ENCODE results near the gene HSP90B1. TPM values are rescaled to one million over a fixed set of nuclear protein-coding genes. Genes with fewer than 3 reads are reported as not detected.

Gene HSP90B1
- total and polyA plus RNA-seq, 10 of the 15 experiments (the other 5 are each of a cell fraction or from before 2014, with no cell fraction given): 254 to 968 (median 560) TPM

GRCh38 chr12:103965590-103966504 is 35.6 kb downstream of the HSP90B1 start, which contains the start of gene TDG (continued):
- TF ChIP-seq ZNF687 (IDR thresholded peaks at IDR 0.05): peak; percentile 56; the same call in 1 of the 2 replicates
- peak; percentile 70; the same call in 1 of the 2 replicates for TF ChIP-seq DPF2 (IDR thresholded peaks at IDR 0.05)
- no peak for TF ChIP-seq BMI1 (IDR thresholded peaks at IDR 0.05; ENCODE audit: borderline replicate concordance)
- TF ChIP-seq SMAD5 (IDR thresholded peaks at IDR 0.05; ENCODE audit: low read depth): peak; percentile 92
- TF ChIP-seq GABPA (IDR thresholded peaks at IDR 0.05; ENCODE audit: low read depth): peak; percentile 91
- no peak for TF ChIP-seq YBX1 (IDR thresholded peaks at IDR 0.05)
- TF ChIP-seq POLR2AphosphoS2 (IDR thresholded peaks at IDR 0.05; ENCODE audit: low read depth, low read length): 0 out of 2 replicates have a peak, but pooled peaks have one; percentile 23
- TF ChIP-seq ZBED1 (IDR thresholded peaks at IDR 0.05; ENCODE audit: borderline replicate concordance): no peak
- TF ChIP-seq ETV6 (conservative IDR thresholded peaks at IDR 0.05 in 1 of 2, IDR thresholded peaks at IDR 0.05 in 1 of 2; ENCODE audit: borderline replicate concordance in 1 of 2, low read depth in 1 of 2): no peak
- TF ChIP-seq SPI1 (IDR thresholded peaks at IDR 0.05; ENCODE audit: borderline replicate concordance, insufficient read depth, low read depth, low read length): peak; percentile 64; the same call in 1 of the 2 replicates
- TF ChIP-seq SIN3A (IDR thresholded peaks at IDR 0.05; ENCODE audit: low read depth, low read length): peak; percentile 79
- peak; percentile 86 for TF ChIP-seq RELA (IDR thresholded peaks at IDR 0.05; ENCODE audit: borderline replicate concordance, partially characterized antibody)
- TF ChIP-seq ATF3 (IDR thresholded peaks at IDR 0.05; ENCODE audit: borderline replicate concordance, extremely low read depth, low read depth, low read length): peak; percentile 83; the same call in 1 of the 2 replicates
- no peak for TF ChIP-seq JUNB (IDR thresholded peaks at IDR 0.05)
- TF ChIP-seq EGR1 (IDR thresholded peaks at IDR 0.05; ENCODE audit: borderline replicate concordance in 1 of 2, low read depth in 2 of 2, low read length in 2 of 2): peak; percentile 23 to 78
- peak; percentile 74 to 95 for TF ChIP-seq BHLHE40 (IDR thresholded peaks at IDR 0.05; ENCODE audit: borderline replicate concordance in 1 of 2, low read depth in 2 of 2, low read length in 1 of 2)
- peak; percentile 55 for TF ChIP-seq NRF1 (conservative IDR thresholded peaks at IDR 0.05; ENCODE audit: low read depth, low read length)
- peak; percentile 81 for TF ChIP-seq YY1 (IDR thresholded peaks at IDR 0.05; ENCODE audit: low read depth, low read length)
- TF ChIP-seq KDM1A (IDR thresholded peaks at IDR 0.05; ENCODE audit: borderline replicate concordance): no peak
- TF ChIP-seq SP1 (IDR thresholded peaks at IDR 0.05; ENCODE audit: low read depth, low read length): peak; percentile 78
- TF ChIP-seq RB1 (IDR thresholded peaks at IDR 0.05; ENCODE audit: borderline replicate concordance): peak; percentile 84
- peak; percentile 68 for TF ChIP-seq MYC (IDR thresholded peaks at IDR 0.05; ENCODE audit: insufficient read depth, insufficient read length, insufficient replicate concordance, low read length, severe bottlenecking)
- no peak for TF ChIP-seq STAT3 (IDR thresholded peaks at IDR 0.05; ENCODE audit: low read depth, low read length)
- TF ChIP-seq EED (IDR thresholded peaks at IDR 0.05; ENCODE audit: low read depth): no peak
- TF ChIP-seq MYB (IDR thresholded peaks at IDR 0.05; ENCODE audit: borderline replicate concordance, low read depth, low read length): no peak
- 0 out of 2 replicates have a peak, but pooled peaks have one; percentile 28 for TF ChIP-seq TCF12 (IDR thresholded peaks at IDR 0.05; ENCODE audit: low read depth, low read length)
- no peak for TF ChIP-seq CHD1 (IDR thresholded peaks at IDR 0.05; ENCODE audit: low read depth, low read length)
